Activated CD8-positive, alpha-beta memory T cell treated with anti-CD3 and anti-CD28 coated beads for 36 hours (primary cell): ENCODE data around the gene SPTBN1. TPM values are rescaled to one million over a fixed set of nuclear protein-coding genes. Genes with fewer than 3 reads are reported as not detected.
"Not testable (repeated sequence)": the region's sequence is repeated elsewhere in the genome, so short reads cannot be mapped to it uniquely, and the experiment has no call there.

Source experiments
- CTCF ChIA-PET: fragments of 350-600 bp; sonication (Branson Sonifier 250); formaldehyde crosslinking; loops from one replicate; lab custom pipeline; 2021; ENCODE audit warnings: antibody characterized with exemption; lab: Charles Lee
- POLR2A ChIA-PET: fragments of 350-600 bp; sonication (Branson Sonifier 250); formaldehyde crosslinking; loops from one replicate; lab custom pipeline; 2021; ENCODE audit warnings: antibody characterized with exemption; lab: Charles Lee
- total RNA-seq, 2 experiments: library from RNA; stranded (reverse); gene quantifications; one replicate each; pipeline ENCODE4 v1.2.3, GENCODE V29; 2021

The SPTBN1 gene
- total RNA-seq, 2 experiments from 2014 or later: 42.1 to 42.5 TPM

DNA sequence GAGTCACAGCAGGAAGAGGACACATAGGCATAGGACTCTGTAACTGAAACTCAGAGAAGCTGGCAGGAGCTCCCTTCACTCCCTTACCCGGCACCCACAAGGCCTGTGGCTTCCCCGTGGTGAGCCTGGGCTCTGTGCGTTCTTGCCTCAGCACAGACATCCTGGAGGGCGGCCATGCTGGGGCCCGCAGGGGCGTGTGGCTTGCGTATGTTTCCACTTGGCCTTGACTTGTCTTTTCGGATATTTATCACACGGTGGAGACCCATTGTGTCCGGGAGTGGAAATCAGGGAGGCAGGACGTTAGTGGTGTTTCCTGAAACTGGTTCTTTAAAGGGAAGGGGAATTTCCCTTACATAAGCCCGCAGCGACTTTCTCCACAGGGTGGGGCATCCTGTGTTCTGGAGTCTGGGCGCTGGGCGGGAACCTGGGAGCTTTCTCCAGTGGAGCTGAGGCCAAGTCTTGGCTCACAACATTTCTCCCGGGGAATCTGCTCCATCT lies 217.4 kb downstream of the SPTBN1 start:
- POLR2A ChIA-PET: no interaction called here
- CTCF ChIA-PET: interaction anchor here (1.6 kb wide), 1 partner anchor 31 kb away, joined by 4 read pairs; no protein-coding TSS in a partner anchor

DNA sequence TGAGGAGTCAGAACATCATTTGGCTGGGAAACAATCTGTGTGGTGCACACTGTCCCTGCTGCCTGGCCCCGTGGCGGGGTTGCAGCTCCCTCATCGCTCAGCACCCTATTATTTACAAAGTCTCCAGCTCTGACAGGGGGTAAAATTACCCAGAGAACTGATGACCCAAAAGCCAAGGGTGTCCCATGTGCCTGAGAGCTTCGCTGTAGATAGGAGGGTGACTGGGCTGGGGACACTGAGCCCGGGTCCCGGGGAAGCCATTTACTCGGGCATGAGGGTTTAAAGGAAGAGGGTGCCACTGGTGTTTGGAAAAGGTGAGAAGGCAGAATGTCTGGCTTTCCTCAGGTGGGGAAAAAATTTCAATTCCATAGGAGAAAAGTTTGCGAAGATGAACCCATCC lies 219.2 kb downstream of the SPTBN1 start:
- POLR2A ChIA-PET: no interaction called here
- CTCF ChIA-PET: interaction anchor here (4.4 kb wide), 1 partner anchor 10 kb away, joined by 22 read pairs; no protein-coding TSS in a partner anchor

DNA sequence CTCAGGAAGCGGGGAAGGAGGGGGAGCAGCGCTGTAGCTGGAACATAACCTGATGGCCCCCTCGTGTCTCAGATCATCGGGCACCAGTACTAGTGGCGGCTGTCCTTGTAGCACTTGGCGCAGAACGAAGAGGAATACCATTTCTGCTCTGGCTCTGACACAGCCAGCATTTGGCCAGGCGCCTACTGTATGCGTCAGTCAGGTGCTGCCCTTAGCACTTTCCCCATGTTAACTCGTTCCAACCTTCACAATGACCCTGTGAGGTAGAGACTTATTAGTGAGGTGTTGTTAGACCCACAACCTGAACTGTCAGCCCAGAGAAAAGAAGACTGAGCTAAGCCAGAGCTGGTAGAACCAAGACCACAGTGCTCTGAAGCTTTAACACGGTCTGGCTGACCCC lies 219.6 kb downstream of the SPTBN1 start:
- CTCF ChIA-PET: interaction anchor here (4.4 kb wide), 1 partner anchor 10 kb away, joined by 22 read pairs; no protein-coding TSS in a partner anchor
- POLR2A ChIA-PET: no interaction called here

DNA sequence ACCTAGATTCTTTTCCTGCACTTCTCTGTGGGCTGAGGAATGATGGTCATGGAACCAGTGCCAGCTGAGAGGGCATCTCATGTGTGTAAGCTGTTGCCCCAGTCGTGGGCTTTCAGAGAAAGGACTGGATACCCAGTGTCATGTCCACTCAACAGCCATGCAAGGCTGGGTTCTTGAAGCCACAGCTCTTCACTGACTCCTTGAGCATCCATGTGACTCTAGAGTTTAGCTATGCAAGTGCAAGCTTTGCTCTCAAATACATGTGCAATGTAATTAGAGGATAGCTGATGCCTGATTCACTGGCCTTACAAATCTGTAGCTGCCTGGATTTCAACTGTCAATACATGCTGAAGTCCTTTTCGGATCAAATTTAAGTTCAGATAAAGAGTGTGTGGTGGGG lies 220.5 kb downstream of the SPTBN1 start:
- CTCF ChIA-PET: interaction anchor here (4.4 kb wide), 1 partner anchor 11 kb away, joined by 22 read pairs; no protein-coding TSS in a partner anchor
- POLR2A ChIA-PET: no interaction called here

DNA sequence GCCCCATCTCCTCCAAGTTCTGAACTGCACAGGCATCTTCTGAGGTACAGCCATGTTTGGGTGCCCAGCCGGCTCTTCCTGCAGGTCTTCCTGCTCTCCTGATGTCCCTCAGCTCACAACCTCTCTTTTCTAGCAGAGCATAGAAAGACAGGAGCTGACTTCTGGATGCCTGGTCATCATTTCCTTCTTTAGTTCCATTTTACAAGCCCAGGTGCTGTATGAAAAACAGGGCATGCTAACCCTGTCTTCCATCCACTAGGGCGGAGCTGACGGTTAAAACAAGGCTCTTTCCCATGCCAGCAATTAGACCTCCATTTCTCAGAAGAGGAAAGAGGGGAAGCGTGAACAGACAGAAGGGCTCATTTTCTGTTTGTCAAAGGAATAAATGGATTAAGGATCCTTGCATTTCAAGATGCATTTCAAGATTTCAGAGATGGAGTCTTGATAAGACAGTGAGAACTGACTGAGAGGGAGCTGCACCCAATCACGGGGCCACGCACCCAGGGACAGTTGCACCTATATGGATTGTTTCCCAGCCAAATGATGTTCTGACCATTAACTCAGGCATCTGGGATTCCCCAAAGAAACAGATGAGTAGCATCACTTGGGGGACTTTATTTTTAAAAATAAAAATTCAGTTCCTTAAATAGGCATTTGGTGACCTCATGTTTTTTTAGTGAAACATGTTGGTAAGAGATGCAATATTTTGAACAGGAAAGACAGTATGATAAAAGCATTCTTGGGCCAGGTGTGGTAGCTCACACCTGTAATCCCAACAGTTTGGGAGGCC lies 221.5 kb downstream of the SPTBN1 start:
- ChIA-PET POLR2A (interaction anchor here (0.6 kb wide), 1 partner anchor 115 kb away, joined by 3 read pairs; no protein-coding TSS in a partner anchor), CTCF (interaction anchor here (0.8 to 4.4 kb wide), 2 partner anchors 12 to 14 kb away, joined by 3 to 22 read pairs; no protein-coding TSS in a partner anchor)

DNA sequence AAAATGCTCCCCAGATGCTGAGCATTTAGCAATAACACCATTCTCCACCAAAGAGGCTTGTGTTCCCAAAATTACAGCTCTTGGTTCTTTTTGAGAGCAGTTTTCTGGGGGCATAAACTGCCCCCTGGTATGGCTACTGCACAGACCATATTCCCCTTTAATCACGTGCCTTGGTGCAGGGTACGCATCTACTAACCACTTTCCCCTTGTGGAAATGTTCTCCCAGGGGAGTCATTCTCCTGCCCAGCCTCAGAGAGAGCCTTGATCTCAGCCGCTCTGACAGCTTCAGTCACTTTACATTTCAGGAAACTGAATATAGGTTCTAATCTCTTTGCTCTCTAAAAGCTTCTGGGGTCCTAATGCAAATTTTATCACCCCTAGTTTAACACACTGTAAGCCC lies 222.6 kb downstream of the SPTBN1 start:
- ChIA-PET POLR2A (no interaction called here), CTCF (interaction anchor here (0.8 to 2.3 kb wide), 3 partner anchors 14 to 715 kb away, joined by 3 to 11 read pairs (median 9); no protein-coding TSS in a partner anchor)

DNA sequence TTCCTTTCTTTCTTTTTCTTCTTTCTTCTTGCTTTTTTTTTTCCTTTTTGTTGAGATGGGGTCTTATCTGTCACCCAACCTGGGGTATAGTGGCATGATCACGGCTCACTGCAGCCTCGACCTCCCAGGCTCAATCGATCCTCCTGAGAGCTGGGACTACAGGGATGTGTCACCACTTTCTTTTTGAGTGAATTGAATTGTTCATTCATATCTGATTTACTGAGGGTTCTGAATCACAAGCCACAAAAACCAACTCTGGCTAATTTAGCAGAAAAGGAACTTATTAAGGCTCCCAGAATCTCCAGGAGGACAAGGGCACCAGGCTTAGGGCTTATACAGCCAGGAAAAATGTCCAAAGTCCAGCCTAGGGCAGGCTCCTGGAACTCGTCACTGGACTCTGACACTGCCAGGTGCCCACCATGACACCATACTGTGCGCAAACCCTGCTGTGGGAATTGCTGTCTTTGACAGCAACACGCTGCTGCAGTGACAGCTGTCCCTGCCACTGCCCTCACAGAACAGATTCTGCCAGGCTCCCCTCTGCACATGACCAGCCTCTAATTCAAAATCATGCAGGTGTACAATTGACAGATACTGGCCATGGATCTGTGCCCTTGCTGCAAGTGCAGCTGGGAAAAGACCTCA lies 224.4 kb downstream of the SPTBN1 start:
- POLR2A ChIA-PET: no interaction called here
- CTCF ChIA-PET: interaction anchor here (0.7 to 2.3 kb wide), 5 partner anchors 14 to 67 kb away, joined by 3 to 11 read pairs (median 5); no protein-coding TSS in a partner anchor

DNA sequence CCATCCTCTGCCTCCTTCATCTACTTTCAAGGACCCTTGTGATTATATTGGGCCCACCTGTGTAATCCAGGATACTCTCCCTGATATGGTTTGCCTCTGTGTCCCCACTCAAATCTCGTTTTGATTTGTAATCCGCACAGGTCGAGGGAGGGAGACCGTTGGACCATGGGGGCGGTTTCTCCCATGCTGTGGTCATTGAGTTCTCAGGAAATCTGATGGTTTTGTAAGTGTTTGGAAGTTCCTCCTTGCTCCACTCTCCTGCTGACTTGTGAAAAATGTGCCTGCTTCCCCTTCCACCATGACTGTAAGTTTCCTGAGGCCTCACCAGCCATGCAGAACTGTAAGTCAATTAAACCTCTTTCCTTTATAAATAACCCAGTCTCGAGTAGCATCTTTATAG lies 225.3 kb downstream of the SPTBN1 start:
- ChIA-PET POLR2A (no interaction called here), CTCF (interaction anchor here (1.7 kb wide), 1 partner anchor 23 kb away, joined by 5 read pairs; no protein-coding TSS in a partner anchor)

DNA sequence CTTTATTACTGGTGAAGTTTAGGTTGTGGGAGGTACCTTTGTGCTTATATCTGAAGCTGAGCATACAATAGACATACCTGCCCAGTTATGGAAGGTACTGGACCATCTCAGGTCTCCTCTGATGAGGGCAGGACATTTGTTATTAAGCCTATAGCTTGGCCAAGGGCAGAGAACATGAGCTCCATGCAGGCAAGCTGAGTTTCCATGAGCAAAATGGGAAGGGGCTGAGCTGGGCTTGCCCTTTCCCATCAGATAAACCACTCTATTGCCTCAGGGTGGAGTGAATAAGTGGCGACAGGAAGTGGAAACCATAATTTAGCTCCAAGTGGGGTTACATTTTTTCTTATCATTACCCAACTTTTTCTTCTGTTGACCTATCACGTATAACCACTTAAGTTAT lies 227.5 kb downstream of the SPTBN1 start:
- ChIA-PET CTCF (interaction anchor here (0.6 to 2.0 kb wide), 2 partner anchors 21 to 638 kb away, joined by 5 to 6 read pairs; no protein-coding TSS in a partner anchor), POLR2A (no interaction called here)

DNA sequence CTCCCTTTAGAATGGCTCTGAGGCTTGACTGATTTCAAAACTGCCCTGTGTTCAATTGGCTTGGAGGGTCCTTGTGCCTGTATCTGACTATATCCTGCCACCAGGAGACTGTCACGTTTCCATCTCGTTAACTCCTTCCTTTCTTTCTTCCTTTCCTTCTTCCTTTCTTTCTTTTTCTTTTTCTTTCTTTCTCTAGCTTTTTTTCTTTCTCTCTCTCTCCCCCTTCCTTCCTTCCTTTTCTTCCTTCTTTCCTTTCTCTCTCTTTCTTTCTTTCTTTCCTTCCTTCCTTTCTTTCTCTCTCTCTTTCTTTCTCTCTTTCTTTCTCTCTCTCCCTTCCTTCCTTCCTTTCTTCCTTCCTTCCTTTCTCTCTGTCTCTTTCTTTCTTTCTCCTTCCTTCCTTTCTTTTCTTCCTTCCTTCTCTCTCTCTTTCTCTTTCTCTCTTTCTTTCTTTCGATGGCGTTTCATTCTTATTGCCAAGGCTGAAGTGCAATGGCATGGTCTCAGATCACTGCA lies 229.2 kb downstream of the SPTBN1 start:
- ChIA-PET CTCF (interaction anchor here (0.6 to 0.7 kb wide), 2 partner anchors 132 to 1029 kb away, joined by 3 read pairs; no protein-coding TSS in a partner anchor), POLR2A (no interaction called here)

DNA sequence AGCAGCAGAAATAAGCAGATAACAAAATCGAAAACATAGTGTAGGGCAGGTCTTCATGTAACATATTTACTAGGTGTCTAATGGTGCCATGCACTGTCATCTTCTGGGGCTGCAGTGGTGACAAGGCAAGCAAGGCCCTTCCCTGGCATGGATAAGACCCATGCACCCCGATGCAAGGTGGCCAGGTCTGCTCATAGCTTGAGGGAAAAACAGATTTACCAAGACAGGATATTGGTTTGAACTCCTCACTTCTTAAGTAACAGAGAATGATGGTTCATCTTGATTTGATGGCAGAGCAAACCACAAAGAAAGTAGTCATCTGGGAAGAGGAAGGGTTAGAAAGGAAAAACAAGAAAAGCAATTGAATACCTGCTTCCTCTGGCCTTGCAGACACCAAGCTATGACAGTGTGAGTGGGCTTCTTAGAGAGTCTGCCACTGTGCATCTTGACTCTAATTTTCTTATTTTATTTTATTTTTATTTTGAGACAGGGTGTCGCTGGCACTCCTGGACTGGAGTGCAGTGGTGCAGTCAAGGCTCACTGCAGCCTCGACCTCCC lies 231.5 kb downstream of the SPTBN1 start:
- ChIA-PET CTCF (interaction anchor here (1.1 to 1.7 kb wide), 2 partner anchors 22 to 162 kb away, joined by 3 to 4 read pairs; no protein-coding TSS in a partner anchor), POLR2A (no interaction called here)

DNA sequence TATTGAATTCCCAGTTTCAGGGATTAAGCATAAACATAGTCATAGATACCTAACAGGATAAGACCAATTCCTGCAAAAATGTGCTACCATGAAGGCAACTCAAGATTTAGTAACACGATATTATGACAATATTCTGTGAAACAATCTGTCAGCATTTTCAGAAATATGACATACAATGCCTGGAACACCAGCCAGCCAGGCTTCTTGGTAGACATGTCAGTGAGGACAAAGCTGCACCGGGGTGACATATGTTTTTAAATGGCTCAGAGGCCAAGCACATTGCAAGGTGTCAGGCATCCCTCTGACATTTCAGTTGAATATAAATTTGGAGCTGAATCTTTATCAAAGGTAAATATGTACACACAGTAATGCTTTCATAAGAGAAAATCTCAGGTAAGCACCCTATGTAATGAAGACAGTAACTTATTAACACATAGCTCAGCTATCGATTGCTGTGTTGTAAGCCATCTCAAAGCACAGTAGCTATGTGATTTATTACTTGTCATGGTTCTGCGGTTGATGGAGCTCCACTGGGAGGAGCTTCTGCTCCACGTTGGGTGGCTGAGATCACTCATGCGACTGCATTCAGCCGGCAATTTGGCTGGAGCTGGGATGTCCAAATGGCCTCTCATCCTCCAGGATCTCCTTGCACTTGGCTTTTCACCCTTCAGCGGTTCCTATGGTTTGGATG lies 235.5 kb downstream of the SPTBN1 start:
- CTCF ChIA-PET: interaction anchor here (0.7 to 2.8 kb wide), 2 partner anchors 12 to 13 kb away, joined by 3 to 9 read pairs; no protein-coding TSS in a partner anchor
- POLR2A ChIA-PET: no interaction called here

DNA sequence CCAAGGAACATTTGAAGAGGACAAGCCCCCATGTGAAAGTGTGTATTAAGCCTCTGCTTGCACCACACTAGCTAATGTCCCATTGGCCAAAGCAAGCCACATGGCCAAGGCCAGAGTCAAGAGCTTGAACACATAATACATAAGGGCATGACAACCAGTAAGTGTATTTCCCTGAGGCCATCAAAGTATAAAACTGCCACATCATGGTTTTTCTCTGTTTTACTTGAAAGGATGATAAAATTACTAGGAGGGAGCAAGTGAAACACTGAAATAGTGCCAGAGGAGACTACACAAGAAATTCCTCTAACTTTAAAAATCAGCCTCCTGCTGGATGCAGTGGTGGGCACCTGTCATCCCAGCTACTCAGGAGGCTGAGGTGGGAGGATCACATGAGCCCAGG lies 236.4 kb downstream of the SPTBN1 start:
- ChIA-PET POLR2A (no interaction called here), CTCF (interaction anchor here (0.6 to 2.8 kb wide), 2 partner anchors 12 to 35 kb away, joined by 3 to 9 read pairs; no protein-coding TSS in a partner anchor)

DNA sequence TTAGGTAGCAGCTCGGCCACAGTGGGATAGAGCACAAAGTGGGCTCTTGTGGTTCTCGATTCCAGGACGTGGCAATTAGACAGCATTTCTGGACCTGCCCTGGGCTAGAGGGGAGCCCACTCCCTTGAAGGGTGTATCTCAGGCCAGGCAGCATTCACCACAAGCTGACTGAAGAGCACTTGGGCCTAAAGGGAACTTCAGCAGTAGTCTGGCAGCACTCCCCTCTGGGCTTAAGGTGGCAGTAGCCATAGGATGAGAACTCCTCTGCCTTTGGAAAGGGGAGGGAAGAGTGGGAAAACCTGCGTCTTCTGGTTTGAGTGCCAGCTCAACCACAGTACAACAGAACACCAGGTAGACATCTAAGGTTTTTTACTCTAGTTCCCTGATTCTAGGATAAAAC lies 239.3 kb downstream of the SPTBN1 start:
- ChIA-PET CTCF (interaction anchor here (1.0 kb wide), 1 partner anchor 9 kb away, joined by 3 read pairs; no protein-coding TSS in a partner anchor), POLR2A (no interaction called here)

DNA sequence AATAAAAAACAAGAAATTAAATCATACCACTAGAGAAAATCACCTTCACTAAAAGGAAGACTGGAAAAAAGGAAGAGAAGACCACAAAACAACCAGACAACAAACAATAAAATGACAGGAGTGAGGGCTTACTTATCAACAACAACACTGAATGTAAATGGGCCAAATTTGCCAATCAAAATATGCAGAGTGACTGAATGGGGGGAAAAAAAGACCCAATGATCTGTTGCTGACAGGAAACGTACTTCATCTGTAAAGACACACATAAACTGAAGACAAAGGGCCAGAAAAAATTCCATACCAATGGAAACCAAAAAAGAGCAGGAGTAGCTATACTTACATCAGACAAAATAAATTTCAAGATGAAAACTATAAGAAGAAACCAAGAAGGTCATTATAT lies 241.8 kb downstream of the SPTBN1 start:
- ChIA-PET CTCF (no interaction called here), POLR2A (no interaction called here)

DNA sequence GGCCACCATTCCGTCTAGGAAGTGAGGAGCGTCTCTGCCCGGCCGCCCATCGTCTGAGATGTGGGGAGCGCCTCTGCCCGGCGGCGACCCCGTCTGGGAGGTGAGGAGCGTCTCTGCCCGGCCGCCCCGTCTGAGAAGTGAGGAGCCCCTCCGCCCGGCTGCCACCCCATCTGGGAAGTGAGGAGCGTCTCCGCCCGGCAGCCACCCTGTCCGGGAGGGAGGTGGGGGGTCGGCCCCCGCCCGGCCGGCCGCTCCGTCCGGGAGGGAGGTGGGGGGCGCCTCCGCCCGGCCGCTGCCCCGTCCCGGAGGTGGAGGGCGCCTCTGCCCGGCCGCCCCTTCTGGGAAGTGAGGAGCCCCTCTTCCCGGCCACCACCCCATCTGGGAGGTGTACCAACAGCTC lies 242.8 kb downstream of the SPTBN1 start:
- CTCF ChIA-PET, POLR2A ChIA-PET: not testable (repeated sequence)

DNA sequence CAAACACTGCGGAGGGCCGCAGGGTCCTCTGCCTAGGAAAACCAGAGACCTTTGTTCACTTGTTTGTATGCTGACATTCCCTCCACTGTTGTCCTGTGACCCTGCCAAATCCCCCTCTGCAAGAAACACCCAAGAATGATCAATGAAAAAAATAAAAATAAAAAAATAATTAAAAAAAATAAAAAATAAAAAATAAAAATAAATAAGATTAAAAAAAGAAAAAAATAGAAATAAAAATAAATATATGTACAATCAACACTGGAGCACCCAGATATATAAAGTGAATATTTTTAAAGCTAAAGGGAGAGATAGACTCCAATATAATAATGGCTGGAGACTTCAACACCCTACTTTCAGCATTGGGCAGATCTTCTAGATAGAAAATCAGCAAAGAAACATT lies 243.5 kb downstream of the SPTBN1 start:
- CTCF ChIA-PET: no interaction called here

DNA sequence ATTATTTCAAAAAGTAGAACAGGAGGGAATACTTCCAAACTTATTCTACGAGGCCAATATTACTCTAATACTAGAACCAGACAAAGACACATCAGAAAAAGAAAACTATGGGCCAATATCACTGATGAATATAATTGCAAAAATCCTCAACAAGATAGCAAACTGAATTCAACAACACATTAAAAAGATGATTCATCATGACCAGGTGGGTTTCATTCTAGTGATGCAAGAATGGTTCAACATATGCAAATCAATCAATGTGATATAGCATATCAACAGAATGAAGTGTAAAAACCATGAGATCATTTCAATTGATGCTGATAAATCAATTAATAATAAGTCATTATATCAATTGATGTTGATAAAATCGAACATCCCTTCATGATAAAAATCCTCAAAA lies 244.9 kb downstream of the SPTBN1 start:
- POLR2A ChIA-PET: no interaction called here
- CTCF ChIA-PET: no interaction called here

More for the DNA sequence above, 243.5 kb downstream of the SPTBN1 start:
- POLR2A ChIA-PET: no interaction called here
